GM18867 (cell line): ENCODE results near the gene ZKSCAN7.
"Not testable (repeated sequence)": the region's sequence is repeated elsewhere in the genome, so short reads cannot be mapped to it uniquely, and the experiment has no call there.

Experiments used
- ATAC-seq: cut with Tn5 transposase; IDR thresholded peaks from one replicate; pipeline ENCODE4 v1.9.1; 2021; ENCODE audit warnings: mild to moderate bottlenecking, moderate library complexity; ENCODE audit not compliant: unreplicated experiment

Gene ZKSCAN7

DNA sequence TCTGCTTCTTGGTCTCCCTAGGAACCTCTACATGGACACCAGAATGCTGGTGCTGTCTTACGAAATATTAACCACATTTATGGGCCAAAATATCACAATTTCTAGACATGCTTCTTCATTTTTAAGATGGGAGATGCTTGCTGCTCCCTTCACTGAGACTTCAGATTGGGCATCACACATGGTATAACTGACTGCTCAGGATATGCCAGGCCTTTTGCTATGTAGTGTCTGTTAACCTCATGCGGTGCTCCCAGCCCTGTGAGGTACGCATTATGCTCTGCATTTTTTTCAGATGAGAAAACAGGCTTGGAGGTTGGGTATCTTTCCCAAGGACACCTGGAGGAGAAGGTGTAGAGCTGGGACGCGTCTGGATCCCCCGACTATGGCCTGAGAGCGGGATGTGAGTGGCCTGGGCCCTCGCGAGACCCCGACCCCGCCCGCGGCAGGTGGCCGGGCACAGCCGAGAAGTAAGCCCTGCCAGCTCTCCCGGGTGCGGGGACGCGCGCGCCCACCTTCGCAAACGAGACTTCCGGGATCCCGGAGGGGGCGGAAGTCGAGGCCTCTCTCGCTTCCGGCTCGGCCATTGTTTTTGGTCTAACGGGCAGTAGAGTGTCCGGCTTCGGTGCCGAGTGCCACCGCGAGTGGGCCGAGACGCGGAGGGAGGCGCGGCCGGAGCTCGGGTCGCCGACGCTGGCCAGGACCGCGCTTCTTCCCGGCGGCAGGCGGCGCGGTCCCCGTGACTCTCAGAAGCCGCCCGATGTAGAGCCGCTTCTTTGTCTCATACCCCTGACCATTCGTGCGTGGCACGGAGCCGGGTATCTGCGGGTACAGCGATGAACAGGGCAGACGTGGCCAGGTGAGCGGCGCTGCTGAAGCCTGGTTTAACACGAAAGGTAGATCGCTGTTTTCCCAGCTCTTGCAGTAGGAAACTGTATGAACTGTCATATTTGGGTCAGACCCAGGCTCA lies at the start of gene ZKSCAN7:
Gene ZKSCAN7 (plus strand): TSS at position 568 of the 967 bp plus-strand sequence. CDS start 1,855 bp downstream, outside the sequence.
- ATAC-seq: no peak

DNA sequence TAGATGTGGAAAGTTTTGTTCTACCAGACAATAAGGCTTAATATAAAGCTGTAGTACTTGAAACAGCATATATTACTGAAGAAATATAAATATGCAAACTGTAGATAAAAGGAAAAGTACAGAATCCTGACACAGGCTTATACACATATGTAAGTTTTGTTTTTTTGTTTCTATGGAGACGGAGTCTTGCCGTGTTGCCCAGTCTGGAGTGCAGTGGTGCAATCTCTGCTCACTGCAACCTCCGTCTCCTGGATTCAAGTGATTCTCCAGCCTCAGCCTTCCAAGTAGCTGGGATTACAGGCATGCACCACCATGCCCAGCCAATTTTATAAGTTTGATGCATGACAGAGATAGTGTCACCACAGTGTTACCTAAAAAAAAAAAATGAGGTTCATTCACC lies 48.4 kb upstream of the ZKSCAN7 start:
- ATAC-seq: no peak

DNA sequence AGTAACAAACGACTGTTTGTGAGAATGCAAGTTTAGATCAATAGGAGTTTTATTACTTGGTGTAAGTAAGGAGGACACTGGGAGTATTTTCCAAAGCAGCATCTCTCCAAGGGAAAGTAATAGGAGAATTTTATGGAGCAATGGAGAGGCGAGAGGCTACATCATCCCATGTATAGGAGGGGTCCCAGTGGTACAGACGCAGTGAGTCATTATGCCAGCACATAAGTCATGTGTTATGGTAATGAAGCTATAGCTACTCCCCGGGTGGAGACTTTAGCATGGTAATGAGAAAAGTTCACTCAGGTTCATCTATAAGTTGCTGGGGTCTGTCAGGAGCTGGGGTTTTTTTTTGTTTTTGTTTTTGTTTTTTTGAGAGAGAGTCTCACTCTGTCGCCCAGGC lies 48.0 kb upstream of the ZKSCAN7 start:
- ATAC-seq: no peak

DNA sequence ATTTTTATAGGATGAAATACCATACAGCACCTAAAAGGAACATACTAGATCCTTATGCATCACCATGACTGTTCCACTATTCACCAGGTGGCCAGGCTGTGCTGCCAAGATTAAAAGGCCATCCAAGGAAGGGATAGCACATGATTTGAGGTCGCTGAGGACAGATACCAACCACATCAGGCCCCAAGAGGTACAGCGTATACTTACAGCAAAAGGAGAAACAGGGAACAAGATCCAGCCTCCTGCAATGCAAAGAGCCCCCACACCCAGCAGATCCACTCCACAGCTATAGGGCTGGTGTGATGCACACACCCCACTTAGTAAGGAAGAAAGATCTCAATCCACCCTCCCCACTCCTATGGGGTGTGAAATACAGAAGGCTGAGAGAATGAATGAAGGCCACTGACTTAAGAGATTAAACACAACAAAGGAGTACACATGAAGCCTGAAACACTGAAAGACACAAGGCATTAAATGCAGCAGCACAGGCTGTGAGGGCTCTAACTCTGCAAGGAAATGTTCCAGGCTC lies 45.5 kb upstream of the ZKSCAN7 start:
- no peak for ATAC-seq

DNA sequence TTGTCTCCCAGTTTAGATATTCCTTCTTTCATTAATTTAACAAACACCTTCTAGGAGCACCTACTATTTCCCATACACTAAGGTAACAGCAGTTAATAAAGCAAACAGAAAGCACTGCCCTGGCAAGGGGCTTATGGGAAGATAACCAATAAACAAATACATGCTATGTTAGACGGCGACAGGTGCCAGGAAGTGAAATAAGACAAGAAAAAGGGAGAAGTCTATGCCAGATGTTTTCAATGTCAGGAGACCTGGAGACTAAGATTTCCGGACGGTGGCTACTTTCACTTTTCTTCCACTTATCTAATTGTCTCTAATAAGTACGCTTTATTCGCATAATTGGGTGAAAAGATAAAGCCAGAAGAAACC lies 45.0 kb upstream of the ZKSCAN7 start:
- ATAC-seq: peak; percentile 46

DNA sequence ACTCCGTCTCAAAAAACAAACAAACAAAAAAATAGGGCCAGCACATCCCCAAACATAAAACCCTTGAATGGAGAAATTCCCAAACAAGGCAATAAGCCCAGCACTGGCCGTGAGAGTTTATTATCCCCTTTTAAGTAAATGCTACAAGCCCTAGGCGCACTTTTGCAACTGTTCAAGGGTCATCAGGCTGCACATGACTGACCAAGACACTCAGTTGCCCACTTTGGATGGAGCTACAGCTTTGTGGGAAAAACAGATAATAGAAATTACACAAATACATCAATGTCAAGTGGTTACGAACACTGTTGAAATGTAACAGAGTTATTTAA lies 43.8 kb upstream of the ZKSCAN7 start:
- ATAC-seq: no peak

DNA sequence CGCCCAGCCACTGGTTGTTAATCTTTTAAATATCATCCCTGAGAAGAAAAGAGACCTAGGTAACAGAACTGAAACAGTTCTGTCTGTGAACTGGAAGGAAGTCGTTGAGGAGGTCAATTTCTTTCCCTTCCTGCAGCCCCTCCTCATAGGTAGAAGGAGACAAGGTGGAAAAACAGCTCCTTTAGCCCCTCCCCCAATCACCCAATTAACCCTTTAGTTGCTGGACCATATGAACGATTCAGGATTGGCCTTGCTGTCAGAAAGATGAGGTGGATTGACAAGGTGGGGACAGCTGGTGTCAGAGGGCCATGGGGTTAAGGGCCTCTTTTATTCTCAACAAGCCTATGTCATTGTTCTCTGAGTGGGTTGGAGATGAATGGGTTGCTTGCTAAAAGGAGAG lies 41.5 kb upstream of the ZKSCAN7 start:
- no peak for ATAC-seq

DNA sequence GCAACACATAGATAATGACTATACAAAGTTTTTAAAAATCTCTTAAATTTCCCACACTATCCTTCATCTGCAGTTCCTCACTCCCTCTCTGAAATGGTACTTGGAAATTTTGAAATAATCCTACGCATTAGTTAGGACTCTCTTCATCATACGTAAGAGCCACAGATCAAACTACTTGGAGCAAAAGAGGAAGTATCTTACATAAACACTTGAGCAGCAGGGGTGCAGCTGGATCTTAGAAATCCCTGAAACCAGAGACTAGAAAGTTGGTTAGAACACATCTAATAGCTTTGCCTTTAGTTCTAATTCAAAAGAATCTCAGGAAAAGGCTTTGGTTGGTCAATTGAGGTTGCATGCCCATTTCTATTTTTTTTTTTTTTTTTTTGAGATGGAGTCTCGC lies 38.8 kb upstream of the ZKSCAN7 start:
- no peak for ATAC-seq

DNA sequence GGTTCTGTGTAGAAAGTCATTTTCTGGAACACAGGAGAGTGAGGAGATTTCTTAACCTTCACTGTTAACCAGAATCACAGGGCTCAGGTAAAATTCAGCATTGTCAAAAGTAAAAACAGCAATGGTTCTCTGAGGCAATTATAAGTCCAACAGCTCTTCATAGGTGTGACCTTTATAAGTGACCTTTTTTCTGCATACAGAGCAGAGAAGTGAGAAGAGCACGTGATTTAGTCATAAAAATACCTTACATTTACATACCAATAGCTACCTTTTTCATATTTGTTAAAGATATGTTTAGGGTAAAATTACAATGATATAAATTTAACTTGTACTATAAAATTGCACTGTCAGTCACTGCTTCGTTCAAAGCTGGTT lies 36.2 kb upstream of the ZKSCAN7 start:
- ATAC-seq: no peak

DNA sequence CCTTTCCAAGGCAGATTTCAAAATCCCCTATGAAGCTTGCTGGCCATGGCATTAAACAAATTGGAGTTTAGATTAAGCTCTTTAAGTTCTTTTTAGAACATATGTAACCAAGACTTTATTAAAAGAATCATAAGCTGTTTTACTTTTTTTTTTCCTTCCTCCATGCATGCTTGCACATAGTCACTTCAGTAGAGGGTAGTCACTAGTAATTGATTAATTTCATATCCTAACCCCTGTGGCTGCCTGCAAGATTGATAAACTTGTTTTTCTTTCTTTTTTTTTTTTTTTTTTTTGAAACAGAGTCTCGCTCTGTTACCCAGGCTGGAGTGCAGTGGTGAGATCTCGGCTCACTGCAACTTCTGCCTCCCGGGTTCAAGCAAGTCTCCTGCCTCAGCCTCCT lies 33.3 kb upstream of the ZKSCAN7 start:
- ATAC-seq: no peak

DNA sequence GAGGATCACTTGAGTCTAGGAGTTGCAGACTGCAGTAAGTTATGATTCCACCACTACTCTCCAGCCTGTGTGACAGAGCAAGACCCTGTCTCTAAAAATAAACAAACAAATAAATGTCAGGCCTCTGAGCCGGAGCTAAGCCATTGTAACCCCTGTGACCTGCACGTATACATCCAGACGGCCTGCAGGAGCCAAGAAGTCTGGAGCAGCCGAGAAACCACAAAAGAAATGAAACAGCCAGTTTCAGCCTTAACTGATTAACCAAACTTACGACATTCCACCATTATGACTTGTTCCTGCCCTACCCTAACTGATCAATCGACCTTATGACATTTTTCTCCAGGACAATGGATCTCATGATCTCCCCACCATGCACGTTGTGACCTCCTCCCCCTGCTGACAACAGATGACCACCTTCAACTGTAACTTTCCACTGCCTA lies 32.5 kb upstream of the ZKSCAN7 start:
- ATAC-seq: no peak

DNA sequence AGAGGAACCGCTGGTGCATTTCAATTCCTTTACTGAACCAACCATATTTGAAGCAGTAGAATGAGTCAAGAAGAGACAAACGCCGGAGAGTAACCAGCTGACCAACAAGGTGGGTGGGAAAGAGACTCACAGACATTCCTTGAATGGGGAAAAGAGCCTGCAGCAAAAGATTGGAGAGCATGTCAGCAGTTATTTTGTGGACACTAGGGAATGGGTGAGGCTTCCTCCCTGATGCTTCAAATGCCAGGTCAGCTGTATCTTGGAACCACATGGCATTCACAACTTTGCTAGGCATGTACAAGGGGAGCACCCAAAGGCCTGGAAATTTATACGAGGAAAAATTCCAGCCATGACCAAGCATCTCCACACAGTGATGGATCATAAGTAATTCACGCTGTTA lies 29.9 kb upstream of the ZKSCAN7 start:
- no peak for ATAC-seq

DNA sequence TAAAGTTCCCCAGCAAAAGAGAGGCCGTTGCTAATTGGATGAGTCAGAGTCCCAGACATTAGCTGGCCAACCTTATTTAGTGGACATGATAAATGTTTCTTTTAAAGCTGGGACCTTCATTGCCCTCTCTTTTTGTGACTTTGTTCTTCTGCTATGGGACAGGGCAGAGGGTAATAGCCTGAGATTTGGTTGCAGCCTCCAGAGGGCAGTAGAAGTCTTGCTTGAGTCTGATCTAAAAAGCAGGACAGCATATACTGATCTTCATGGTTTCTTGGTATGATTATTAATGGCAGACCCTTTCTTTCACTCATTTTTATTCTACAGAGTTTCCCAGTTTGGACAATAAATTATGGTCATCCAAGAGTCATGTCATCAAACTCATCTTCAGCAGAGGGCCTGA lies 25.1 kb upstream of the ZKSCAN7 start:
- no peak for ATAC-seq

DNA sequence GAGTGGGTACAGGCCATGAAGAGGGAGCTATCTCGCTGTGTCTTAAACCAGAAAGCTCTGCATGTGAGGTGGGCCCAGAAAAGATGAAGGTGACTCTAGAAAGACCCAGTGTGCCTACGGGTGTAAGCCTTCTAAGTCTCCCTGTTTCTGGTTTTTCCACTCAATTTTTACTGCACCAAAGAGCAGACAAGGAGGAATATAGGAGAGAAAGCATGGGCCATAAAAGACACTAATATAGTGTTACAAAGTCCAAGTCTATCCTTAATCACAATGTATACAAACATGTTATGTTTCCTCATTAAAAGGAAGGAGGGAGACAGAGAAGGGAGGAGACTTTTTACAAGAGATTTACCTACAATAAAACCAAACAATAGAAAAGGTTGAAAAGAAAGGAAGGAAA lies 24.1 kb upstream of the ZKSCAN7 start:
- ATAC-seq: no peak

DNA sequence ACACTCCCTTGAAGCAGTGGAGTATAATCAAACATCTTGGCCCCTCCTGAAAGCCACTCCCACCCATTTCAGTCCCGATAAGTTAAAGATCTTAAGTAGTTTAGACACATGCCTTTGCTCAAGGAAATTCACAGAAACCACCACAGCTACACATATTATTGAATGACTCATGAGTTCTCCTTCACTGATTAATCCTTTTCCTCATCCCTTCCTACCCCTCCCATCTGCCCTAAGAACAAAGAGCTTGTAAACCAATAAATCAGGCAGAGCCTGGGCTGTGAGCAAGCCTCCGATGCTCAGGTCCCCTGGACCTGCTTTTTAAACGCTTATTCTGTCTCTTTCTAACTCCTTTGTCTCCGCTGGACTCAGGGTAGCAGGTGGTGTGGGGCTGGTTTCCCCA lies 20.3 kb upstream of the ZKSCAN7 start:
- not testable (repeated sequence) for ATAC-seq

DNA sequence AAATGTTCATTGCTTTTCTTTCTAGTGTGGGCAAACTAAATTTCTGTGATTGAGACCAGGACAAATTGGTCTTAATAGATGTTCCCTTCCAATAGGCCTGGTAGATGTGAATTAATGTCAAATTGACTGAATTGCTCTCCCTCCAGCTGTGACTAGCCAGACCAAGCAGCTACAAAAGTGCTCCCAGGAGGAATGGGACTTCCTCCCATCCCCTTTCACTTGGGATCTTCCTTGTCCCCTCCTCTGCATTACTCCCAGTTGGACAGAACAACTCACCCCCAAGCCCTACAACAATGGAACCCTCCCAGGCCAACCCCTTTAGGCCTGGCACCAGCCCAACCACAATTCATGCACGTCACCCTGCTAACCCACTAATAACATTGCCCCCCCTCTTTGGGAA lies 19.6 kb upstream of the ZKSCAN7 start:
- no peak for ATAC-seq

DNA sequence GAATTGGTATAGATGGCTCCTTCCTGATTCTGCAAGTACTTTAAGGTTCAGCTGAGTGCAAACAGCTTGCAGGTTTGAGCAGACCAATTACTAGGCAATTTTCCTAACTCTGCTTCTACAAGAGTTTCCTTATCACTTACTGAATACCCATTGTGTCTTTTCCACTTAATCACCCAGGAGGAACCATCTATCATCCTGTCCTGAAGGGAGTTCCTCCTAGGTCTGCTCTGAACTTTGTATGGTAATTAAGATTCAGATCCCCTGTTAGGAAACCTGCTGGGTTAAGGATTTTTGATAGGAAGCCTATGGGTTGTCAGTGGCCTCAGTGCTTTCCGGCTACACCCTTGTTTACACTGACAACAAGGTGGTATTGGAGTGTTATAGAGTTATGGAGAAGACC lies 10.2 kb upstream of the ZKSCAN7 start:
- ATAC-seq: not testable (repeated sequence)

DNA sequence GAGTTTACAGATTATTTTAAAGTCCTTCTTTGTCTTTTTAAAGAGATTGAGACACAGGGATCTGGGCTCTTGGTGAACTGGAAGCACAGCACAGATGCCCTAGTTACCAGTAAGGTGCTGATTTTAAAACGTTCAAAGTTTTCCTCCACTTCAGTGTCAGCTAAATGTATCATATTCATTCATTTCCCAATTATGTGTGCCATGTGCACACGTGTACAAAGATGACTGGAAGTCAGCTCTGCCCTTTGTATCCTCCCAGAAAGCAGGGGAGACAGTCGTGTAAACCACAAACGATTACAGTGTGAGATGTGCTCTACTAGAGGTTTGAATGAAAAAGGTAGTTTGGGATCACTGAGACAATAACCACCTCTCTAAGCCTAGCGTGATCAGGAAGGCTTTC lies 730 bp downstream of the ZKSCAN7 start:
- ATAC-seq: no peak

DNA sequence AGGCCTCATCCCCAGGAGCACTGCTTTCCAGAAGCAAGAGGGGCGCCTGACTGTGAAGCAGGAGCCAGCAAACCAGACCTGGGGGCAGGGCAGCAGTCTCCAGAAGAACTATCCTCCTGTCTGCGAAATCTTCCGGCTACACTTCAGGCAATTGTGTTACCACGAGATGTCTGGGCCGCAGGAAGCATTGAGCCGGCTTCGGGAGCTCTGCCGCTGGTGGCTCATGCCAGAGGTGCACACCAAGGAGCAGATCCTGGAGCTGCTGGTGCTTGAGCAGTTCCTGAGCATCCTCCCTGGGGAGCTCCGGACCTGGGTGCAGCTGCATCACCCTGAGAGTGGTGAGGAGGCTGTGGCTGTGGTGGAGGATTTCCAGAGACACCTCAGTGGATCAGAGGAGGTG lies 2.1 kb downstream of the ZKSCAN7 start:
- no peak for ATAC-seq

DNA sequence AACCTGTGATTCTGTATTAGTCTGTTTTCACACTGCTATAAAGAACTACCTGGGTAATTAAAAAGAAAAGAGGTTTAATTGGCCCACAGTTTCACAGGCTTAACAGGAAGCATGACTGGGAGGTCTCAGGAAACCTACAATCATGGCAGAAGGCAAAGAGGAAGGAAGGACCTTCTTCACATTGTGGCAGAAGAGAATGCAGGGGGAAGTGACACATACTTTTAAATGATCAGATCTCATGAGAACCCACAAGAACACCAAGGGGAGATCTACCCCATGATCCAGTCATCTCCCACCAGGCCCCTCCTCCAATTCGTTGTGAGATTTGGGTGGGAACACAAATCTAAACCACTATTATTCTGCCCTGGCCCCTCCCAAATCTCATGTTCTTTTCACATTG lies 6.1 kb downstream of the ZKSCAN7 start:
- ATAC-seq: no peak

DNA sequence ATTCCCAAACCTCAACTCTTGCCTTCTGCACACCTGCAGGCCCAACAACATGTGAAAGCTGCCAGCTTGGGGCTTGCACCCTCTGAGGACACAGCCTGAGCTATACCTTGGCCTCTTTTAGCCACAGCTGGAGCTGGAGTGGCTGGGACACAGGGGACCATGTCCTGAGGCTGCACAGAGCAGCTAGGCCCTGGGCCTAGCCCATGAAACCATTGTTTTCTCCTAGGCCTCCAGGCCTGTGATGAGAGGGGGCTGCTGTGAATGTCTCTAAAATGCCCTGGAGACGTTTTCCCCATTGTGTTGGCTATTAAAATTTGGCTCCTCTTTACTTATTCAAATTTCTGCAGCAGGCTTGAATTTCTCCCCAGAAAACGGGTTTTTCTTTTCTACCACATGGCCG lies 7.2 kb downstream of the ZKSCAN7 start:
- ATAC-seq: no peak

DNA sequence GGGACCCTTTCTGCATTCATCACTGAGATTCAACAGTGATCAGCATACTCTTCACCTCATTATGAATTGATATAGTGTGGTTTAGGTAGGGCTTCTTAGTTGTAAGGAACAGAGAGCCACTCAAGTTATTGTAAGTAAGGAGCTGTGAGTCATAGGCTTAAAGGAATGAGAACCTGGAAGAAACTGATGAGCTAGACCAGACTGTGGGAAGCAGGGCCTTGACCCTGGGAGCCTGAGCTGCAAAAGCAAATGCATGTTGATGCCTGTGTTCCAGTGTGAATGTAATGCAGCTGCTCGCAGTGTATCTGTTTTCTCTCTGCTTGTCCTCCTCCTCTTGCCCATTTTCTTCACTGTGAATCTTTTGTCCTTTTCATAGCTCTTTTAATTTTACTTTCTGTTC lies 13.6 kb downstream of the ZKSCAN7 start:
- no peak for ATAC-seq

DNA sequence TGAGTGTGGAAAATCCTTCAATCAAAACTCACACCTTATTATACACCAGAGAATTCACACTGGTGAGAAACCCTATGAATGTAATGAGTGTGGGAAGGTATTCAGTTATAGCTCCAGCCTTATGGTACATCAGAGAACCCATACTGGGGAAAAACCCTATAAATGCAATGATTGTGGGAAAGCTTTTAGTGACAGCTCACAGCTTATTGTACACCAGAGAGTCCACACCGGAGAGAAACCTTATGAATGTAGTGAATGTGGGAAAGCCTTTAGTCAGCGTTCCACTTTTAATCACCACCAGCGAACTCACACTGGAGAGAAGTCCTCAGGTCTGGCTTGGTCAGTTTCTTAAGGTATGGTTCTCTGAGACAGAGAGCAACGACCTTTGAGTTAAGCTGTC lies 16.0 kb downstream of the ZKSCAN7 start:
- no peak for ATAC-seq
